HepG2 (cell line): ENCODE measurements around the gene ATP6V0A1. TPM values are rescaled to one million over a fixed set of nuclear protein-coding genes. Genes with fewer than 3 reads are reported as not detected.

ENCODE experiments used
- ELK4 ChIP-seq: sonication (generic); formaldehyde crosslinking; IDR thresholded peaks from 2 replicates; pipeline ENCODE4 v1.9.0; 2021; ENCODE audit warnings: missing genetic modification reagents, borderline replicate concordance
- EP300 ChIP-seq, 3 experiments: sonication (generic) in 1 of 3; formaldehyde crosslinking in 1 of 3; IDR thresholded peaks; 2 replicates each; pipeline versions ENCODE4 v1.5.1 to v1.6.1; 2011 to 2020; ENCODE audit warnings: low read depth in 2 of 3, low read length in 2 of 3, borderline replicate concordance in 1 of 3, improper control_type of control experiment in 1 of 3, mild to moderate bottlenecking in 1 of 3, missing genetic modification reagents in 1 of 3, moderate library complexity in 1 of 3
- FOXC1 ChIP-seq: sonication (generic); formaldehyde crosslinking; IDR thresholded peaks from 2 replicates; pipeline ENCODE4 v1.8.0; 2022; ENCODE audit warnings: mild to moderate bottlenecking, missing genetic modification reagents, borderline replicate concordance
- HNF4A ChIP-seq: sonication (generic); formaldehyde crosslinking; IDR thresholded peaks from 2 replicates; pipeline ENCODE4 v1.4.0; 2020; ENCODE audit warnings: missing genetic modification reagents
- KAT8 ChIP-seq: IDR thresholded peaks from 2 replicates; pipeline ENCODE4 v1.6.1; 2016; ENCODE audit warnings: missing genetic modification reagents, missing compliant biosample characterization
- MXD1 ChIP-seq: sonication (generic); formaldehyde crosslinking; IDR thresholded peaks from 2 replicates; pipeline ENCODE4 v1.4.0; 2020; ENCODE audit warnings: mild to moderate bottlenecking, missing genetic modification reagents
- NKX3-1 ChIP-seq: sonication (generic); formaldehyde crosslinking; IDR thresholded peaks from 2 replicates; pipeline ENCODE4 v1.5.0; 2020; ENCODE audit warnings: missing genetic modification reagents
- NR2C2 ChIP-seq: sonication (generic); formaldehyde crosslinking; IDR thresholded peaks from 2 replicates; pipeline ENCODE4 v1.4.0; 2020; ENCODE audit warnings: missing genetic modification reagents, mild to moderate bottlenecking, moderate library complexity, borderline replicate concordance
- ZGPAT ChIP-seq: IDR thresholded peaks from 2 replicates; pipeline ENCODE4 v1.6.1; 2016; ENCODE audit warnings: mild to moderate bottlenecking
- ZKSCAN8 ChIP-seq: IDR thresholded peaks from 2 replicates; pipeline ENCODE4 v1.6.1; 2016; ENCODE audit warnings: borderline replicate concordance, missing genetic modification reagents, missing compliant biosample characterization
- ZNF124 ChIP-seq: sonication (generic); formaldehyde crosslinking; IDR thresholded peaks from 2 replicates; pipeline ENCODE4 v1.4.0; 2020; ENCODE audit warnings: missing genetic modification reagents
- ZNF430 ChIP-seq: sonication (generic); formaldehyde crosslinking; IDR thresholded peaks from 2 replicates; pipeline ENCODE4 v1.9.0; 2021; ENCODE audit warnings: mild to moderate bottlenecking, missing genetic modification reagents
- ZNF747 ChIP-seq: sonication (generic); formaldehyde crosslinking; IDR thresholded peaks from 2 replicates; pipeline ENCODE4 v1.8.1; 2023; ENCODE audit warnings: missing genetic modification reagents, mild to moderate bottlenecking, borderline replicate concordance
- polyA plus RNA-seq, 8 experiments: library from polyadenylated mRNA; depleted of rRNA in 3 of 8; stranded (reverse) in 7 of 8; unstranded in 1 of 8; fragments of >200 nt; fragmentation: Illumina TruSeq in 4 of 8; extraction: Trizol in 4 of 8; gene quantifications; 2 replicates each; pipeline versions ENCODE4 v1.2.1 to v1.2.3, GENCODE V29; 2011 to 2016; ENCODE audit warnings: low read depth in 4 of 8, missing spikeins in 1 of 8, mixed read lengths in 1 of 8; ENCODE audit not compliant: insufficient read depth in 1 of 8
- total RNA-seq, 5 experiments: library from RNA; depleted of rRNA; stranded (reverse); fragments of >200 nt; fragmentation: Illumina TruSeq; extraction: Trizol; gene quantifications; 2 replicates each; pipeline ENCODE4 v1.2.3, GENCODE V29; 2016; ENCODE audit warnings: low read depth in 1 of 5
- TF ChIP-seq, protein P1 (sequence below): IDR thresholded peaks from 2 replicates; pipeline ENCODE4 v1.6.1; 2016; ENCODE audit warnings: low read depth, missing genetic modification reagents, missing compliant biosample characterization
- TF ChIP-seq, protein P2 (sequence below), 2 experiments: fragments of 450-650 bp in 1 of 2; sonication (generic) in 1 of 2; formaldehyde crosslinking; IDR thresholded peaks; 2 replicates each; pipeline versions ENCODE4 v1.5.0 to v1.8.0; 2020 to 2022; ENCODE audit warnings: mild to moderate bottlenecking in 1 of 2, missing genetic modification reagents in 1 of 2
- TF ChIP-seq, protein P3 (sequence below): sonication (generic); formaldehyde crosslinking; IDR thresholded peaks from 2 replicates; pipeline ENCODE4 v1.4.0; 2020; ENCODE audit warnings: mild to moderate bottlenecking, missing genetic modification reagents
- TF ChIP-seq, protein P4 (sequence below): sonication (generic); formaldehyde crosslinking; conservative IDR thresholded peaks from 2 replicates; pipeline ENCODE4 v1.4.0; 2020; ENCODE audit warnings: missing genetic modification reagents

ATP6V0A1 gene
- total and polyA plus RNA-seq, 2 of the 13 experiments (the other 11 are each of a cell fraction or from before 2014, with no cell fraction given) = 27.9 to 54.1 TPM

DNA sequence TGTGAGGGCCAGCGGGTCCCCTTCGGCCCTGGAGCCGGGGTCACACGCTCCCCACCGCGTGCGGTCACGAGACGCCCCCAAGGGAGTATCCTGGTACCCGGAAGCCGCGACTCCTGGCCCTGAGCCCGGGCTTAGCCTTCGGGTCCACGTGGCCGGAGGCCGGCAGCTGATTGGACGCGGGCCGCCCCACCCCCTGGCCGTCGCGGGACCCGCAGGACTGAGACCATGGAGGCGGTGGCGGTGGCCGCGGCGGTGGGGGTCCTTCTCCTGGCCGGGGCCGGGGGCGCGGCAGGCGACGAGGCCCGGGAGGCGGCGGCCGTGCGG lies 77.3 kb downstream of the ATP6V0A1 start, which contains the start of gene NAGLU (continued):
- TF ChIP-seq, protein P1, sequence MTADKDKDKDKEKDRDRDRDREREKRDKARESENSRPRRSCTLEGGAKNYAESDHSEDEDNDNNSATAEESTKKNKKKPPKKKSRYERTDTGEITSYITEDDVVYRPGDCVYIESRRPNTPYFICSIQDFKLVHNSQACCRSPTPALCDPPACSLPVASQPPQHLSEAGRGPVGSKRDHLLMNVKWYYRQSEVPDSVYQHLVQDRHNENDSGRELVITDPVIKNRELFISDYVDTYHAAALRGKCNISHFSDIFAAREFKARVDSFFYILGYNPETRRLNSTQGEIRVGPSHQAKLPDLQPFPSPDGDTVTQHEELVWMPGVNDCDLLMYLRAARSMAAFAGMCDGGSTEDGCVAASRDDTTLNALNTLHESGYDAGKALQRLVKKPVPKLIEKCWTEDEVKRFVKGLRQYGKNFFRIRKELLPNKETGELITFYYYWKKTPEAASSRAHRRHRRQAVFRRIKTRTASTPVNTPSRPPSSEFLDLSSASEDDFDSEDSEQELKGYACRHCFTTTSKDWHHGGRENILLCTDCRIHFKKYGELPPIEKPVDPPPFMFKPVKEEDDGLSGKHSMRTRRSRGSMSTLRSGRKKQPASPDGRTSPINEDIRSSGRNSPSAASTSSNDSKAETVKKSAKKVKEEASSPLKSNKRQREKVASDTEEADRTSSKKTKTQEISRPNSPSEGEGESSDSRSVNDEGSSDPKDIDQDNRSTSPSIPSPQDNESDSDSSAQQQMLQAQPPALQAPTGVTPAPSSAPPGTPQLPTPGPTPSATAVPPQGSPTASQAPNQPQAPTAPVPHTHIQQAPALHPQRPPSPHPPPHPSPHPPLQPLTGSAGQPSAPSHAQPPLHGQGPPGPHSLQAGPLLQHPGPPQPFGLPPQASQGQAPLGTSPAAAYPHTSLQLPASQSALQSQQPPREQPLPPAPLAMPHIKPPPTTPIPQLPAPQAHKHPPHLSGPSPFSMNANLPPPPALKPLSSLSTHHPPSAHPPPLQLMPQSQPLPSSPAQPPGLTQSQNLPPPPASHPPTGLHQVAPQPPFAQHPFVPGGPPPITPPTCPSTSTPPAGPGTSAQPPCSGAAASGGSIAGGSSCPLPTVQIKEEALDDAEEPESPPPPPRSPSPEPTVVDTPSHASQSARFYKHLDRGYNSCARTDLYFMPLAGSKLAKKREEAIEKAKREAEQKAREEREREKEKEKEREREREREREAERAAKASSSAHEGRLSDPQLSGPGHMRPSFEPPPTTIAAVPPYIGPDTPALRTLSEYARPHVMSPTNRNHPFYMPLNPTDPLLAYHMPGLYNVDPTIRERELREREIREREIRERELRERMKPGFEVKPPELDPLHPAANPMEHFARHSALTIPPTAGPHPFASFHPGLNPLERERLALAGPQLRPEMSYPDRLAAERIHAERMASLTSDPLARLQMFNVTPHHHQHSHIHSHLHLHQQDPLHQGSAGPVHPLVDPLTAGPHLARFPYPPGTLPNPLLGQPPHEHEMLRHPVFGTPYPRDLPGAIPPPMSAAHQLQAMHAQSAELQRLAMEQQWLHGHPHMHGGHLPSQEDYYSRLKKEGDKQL (CRISPR knock-in tag) = no peak
- TF ChIP-seq KAT8 (CRISPR knock-in tag) (peak; percentile 87), NR2C2 (CRISPR knock-in tag) (0 out of 2 replicates have a peak, but pooled peaks have one; percentile 2), ZNF747 (CRISPR knock-in tag) (peak; percentile 7), ZNF430 (CRISPR knock-in tag) (peak; percentile 94), FOXC1 (CRISPR knock-in tag) (0 out of 2 replicates have a peak, but pooled peaks have one; percentile 56), HNF4A (CRISPR knock-in tag) (peak; percentile 46; the same call in 1 of the 2 replicates), MXD1 (CRISPR knock-in tag) (peak; percentile 61; the same call in 1 of the 2 replicates), EP300 (IDR thresholded peaks at IDR 0.05; ENCODE audit: low read depth in 2 of 2, low read length in 2 of 2) (peak in 1 of 2 experiments; percentile 32; a peak in 1 of 4 replicates), EP300 (CRISPR knock-in tag; IDR thresholded peaks at IDR 0.05; ENCODE audit: borderline replicate concordance) (peak; percentile 26; the same call in 1 of the 2 replicates), NKX3-1 (CRISPR knock-in tag) (peak; percentile 86), ZKSCAN8 (CRISPR knock-in tag) (no peak), ZNF124 (CRISPR knock-in tag) (no peak; the same call in 1 of the 2 replicates), ELK4 (CRISPR knock-in tag) (peak; percentile 84; the same call in 1 of the 2 replicates), ZGPAT (CRISPR knock-in tag) (peak; percentile 68)
- TF ChIP-seq, protein P2, sequence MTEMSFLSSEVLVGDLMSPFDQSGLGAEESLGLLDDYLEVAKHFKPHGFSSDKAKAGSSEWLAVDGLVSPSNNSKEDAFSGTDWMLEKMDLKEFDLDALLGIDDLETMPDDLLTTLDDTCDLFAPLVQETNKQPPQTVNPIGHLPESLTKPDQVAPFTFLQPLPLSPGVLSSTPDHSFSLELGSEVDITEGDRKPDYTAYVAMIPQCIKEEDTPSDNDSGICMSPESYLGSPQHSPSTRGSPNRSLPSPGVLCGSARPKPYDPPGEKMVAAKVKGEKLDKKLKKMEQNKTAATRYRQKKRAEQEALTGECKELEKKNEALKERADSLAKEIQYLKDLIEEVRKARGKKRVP (CRISPR knock-in tag; IDR thresholded peaks at IDR 0.05) = 0 out of 4 replicates have a peak, but pooled peaks of 1 of the 2 experiments have one; percentile 9
- TF ChIP-seq, protein P3, sequence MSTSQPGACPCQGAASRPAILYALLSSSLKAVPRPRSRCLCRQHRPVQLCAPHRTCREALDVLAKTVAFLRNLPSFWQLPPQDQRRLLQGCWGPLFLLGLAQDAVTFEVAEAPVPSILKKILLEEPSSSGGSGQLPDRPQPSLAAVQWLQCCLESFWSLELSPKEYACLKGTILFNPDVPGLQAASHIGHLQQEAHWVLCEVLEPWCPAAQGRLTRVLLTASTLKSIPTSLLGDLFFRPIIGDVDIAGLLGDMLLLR (CRISPR knock-in tag) = peak; percentile 64; the same call in 1 of the 2 replicates
- TF ChIP-seq, protein P4, sequence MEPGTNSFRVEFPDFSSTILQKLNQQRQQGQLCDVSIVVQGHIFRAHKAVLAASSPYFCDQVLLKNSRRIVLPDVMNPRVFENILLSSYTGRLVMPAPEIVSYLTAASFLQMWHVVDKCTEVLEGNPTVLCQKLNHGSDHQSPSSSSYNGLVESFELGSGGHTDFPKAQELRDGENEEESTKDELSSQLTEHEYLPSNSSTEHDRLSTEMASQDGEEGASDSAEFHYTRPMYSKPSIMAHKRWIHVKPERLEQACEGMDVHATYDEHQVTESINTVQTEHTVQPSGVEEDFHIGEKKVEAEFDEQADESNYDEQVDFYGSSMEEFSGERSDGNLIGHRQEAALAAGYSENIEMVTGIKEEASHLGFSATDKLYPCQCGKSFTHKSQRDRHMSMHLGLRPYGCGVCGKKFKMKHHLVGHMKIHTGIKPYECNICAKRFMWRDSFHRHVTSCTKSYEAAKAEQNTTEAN = peak; percentile 89
